Stimulated activated effector memory CD8-positive, alpha-beta T cell treated with anti-CD3 and anti-CD28 coated beads, Interleukin-12 subunit alpha, Interleukin-12 subunit beta, amount 100 ng/mL, for 72 hours (primary cell): ENCODE data around the gene WEE2.
A peak's percentile ranks its signal among the peaks of the same experiment; 100 is the strongest.

Source experiments
- ATAC-seq: fragments of 150-1000 bp; cut with Tn5 transposase; 2 replicates; pipeline ENCODE4 v1.10.0; 2021
- DNase-seq, 2 donors: peaks; one replicate each; pipeline ENCODE4 v3.0.0; 2021 to 2022; ENCODE audit warnings: low spot score in 2 of 2
- H3K27ac Mint-ChIP-seq: one replicate; pipeline ENCODE4 v1.8.0; 2022; ENCODE audit warnings: mild to moderate bottlenecking, mixed read lengths
- H3K36me3 Mint-ChIP-seq: one replicate; pipeline ENCODE4 v1.8.0; 2022; ENCODE audit warnings: mild to moderate bottlenecking, mixed read lengths
- H3K4me1 Mint-ChIP-seq: one replicate; pipeline ENCODE4 v1.8.0; 2022; ENCODE audit warnings: mixed read lengths
- H3K4me3 Mint-ChIP-seq: one replicate; pipeline ENCODE4 v1.8.0; 2022; ENCODE audit warnings: mild to moderate bottlenecking, mixed read lengths
- H3K9me3 Mint-ChIP-seq: one replicate; pipeline ENCODE4 v1.8.0; 2022; ENCODE audit warnings: mixed read lengths

WEE2 gene

GRCh38 chr7:141708351-141708750, at the start of gene WEE2:
Gene WEE2, plus strand, starts transcription at chr7:141708353. Its CDS starts 406 bp downstream, at chr7:141708759.
- H3K4me1 Mint-ChIP-seq, result peaks cover 7% of the 10 kb centered on the region
- no peak for ATAC-seq
- H3K9me3 Mint-ChIP-seq, result no peaks in the 10 kb centered on the region
- no peaks in the 10 kb centered on the region for H3K36me3 Mint-ChIP-seq
- DNase-seq, result no peak
- no peak within 1 kb of the TSS for H3K4me3 Mint-ChIP-seq
- H3K27ac Mint-ChIP-seq, result no peak within 1 kb of the TSS

DNA sequence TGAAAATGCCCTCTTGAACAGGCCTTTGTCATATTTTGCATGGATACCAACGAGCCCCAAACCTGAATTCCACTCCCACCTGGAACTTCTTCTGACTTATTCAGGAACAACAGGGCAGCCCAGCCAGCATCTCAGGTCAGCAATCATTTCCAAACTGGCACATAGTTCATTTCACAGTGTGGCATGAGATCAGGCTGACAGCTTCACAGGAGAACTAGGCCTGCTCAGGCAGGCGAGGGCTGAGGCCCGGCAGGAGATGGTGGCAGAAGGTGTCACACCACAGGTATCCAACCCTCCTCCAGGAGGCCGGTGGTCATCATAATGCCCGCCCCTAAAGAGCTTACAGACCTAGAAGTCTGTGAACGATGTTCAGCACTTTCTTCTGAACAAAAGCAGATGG, 48.7 kb upstream of the WEE2 start:
- no peak for ATAC-seq
- peaks cover 79% of the 10 kb centered on the region for H3K36me3 Mint-ChIP-seq
- H3K4me1 Mint-ChIP-seq, result peaks cover 18% of the 10 kb centered on the region
- H3K9me3 Mint-ChIP-seq, result no peaks in the 10 kb centered on the region
- H3K4me3 Mint-ChIP-seq, result no peak overlapping the region
- H3K27ac Mint-ChIP-seq, result peak overlapping the region; percentile 88
- DNase-seq, result no peak

DNA sequence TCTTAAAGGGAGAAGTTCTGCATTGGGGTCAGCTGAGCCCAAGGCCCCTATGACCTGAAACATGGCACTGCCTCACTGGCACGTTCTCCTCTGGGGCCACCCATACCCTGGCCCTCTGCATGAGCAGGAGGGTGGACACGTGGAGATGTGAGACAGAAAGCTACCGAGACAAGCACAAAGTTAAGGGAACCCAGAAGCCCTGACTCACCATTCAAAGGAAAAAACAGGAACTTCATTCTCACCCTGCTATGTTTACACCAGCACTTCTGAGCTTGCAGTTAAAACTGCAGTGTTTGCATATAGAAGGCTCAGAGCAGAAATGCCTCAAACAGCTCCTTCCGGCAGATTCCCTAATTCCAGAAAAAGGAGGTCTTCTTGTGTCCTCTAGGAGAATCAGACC, 47.9 kb upstream of the WEE2 start:
- peaks cover 78% of the 10 kb centered on the region for H3K36me3 Mint-ChIP-seq
- peaks cover 15% of the 10 kb centered on the region for H3K4me1 Mint-ChIP-seq
- peak overlapping the region; percentile 88 for H3K27ac Mint-ChIP-seq
- no peak overlapping the region for H3K4me3 Mint-ChIP-seq
- no peaks in the 10 kb centered on the region for H3K9me3 Mint-ChIP-seq
- DNase-seq (no peak), ATAC-seq (peak; percentile 34)

GRCh38 chr7:141663081-141663849, 44.9 kb upstream of the WEE2 start:
- Mint-ChIP-seq H3K4me3 (no peak overlapping the region), H3K4me1 (peaks cover 23% of the 10 kb centered on the region), H3K9me3 (no peaks in the 10 kb centered on the region), H3K27ac (peak overlapping the region; percentile 88), H3K36me3 (peaks cover 66% of the 10 kb centered on the region)
- ATAC-seq, result peak; percentile 39
- no peak for DNase-seq

- Mint-ChIP-seq H3K4me1 (peaks cover 23% of the 10 kb centered on the region), H3K27ac (peak overlapping the region; percentile 88), H3K4me3 (no peak overlapping the region), H3K9me3 (no peaks in the 10 kb centered on the region), H3K36me3 (peaks cover 65% of the 10 kb centered on the region)
- ATAC-seq (no peak), DNase-seq (no peak)
These were observed 43.7 kb upstream of the WEE2 start for GRCh38 chr7:141664450-141664849.

DNA sequence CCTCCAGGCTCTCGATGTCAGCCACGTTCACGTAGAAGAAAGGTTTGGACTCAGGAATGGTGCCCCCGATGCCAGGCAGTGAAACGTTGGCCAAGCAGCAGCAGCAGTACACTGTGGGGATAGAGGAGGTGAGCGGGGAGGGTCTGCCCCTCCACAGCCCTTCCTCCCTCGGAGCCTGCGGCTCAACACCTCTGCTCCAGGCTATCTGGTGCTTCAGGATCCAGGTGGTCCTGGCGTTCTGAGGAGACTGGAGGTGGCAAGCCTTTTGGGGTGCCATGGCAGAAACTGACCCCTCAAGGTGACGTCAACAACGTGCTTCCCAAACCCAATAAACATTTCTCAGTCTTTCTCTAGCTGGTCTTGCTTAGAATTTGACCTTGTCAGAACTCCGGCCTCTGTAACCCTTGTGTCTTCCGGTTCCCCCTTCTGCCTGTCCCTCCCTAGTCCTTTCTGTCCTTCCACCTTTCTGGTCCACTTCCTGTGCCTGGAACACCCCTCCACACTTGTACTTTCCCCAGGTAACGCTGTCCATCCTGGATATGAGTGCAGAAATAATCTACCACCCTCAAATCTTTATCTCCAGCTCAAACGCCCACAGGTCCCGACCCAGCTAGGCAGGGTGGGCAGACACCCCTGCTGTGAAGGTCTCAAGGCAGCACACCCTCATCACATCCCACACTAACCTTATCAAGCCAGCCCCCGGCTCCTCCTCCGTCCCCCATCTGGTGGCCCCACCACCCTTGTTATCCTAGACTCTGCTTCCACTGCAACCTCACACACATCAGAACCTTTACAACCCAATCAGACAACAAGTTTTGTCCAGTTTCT, 42.7 kb upstream of the WEE2 start:
- ATAC-seq (no peak), DNase-seq (no peak)
- Mint-ChIP-seq H3K4me3 (no peak overlapping the region), H3K9me3 (no peaks in the 10 kb centered on the region), H3K36me3 (peaks cover 61% of the 10 kb centered on the region), H3K4me1 (peaks cover 13% of the 10 kb centered on the region), H3K27ac (peak overlapping the region; percentile 86)

DNA sequence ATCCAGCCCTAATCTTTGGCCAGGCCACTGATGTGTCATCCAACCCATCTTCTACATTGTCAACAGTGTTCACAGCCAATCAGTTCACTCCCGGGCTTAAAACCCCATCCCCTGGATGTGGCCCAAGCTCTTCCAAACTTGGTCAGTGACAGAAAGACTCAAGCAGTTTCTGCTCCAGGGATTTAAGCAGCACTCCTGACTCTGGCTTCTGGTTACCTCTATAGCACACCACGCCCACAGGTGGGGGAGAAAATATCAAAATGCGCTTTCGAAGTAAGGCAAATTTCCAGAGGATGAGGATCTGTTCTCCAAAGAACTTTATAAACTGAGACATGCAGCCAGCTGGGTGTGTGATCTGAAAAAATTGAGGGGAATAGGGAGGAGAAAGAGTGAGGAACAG, 42.1 kb upstream of the WEE2 start:
- Mint-ChIP-seq H3K4me1 (peaks cover 9% of the 10 kb centered on the region), H3K27ac (peak overlapping the region; percentile 86), H3K4me3 (no peak overlapping the region), H3K36me3 (peaks cover 56% of the 10 kb centered on the region), H3K9me3 (no peaks in the 10 kb centered on the region)
- DNase-seq, result no peak
- ATAC-seq, result no peak

DNA sequence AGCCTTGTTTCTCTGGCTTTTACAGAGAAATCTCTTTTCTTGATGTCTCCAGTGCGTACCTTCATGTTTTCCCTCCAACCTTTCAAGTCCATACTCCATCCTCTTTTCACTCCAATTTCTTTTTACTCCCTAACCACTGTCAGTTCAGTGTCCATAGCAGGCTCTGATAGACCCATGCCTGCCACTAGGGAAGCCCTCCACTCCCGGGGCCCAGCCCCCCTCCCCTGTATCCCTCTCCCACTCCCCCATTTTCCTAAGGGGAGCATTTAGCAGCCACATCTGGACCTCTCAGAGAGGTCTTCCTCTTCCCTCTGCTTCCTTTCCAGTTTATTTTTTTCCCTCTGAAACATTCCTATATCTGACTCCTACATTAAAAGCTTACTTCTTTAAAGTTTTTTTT, 39.3 kb upstream of the WEE2 start:
- Mint-ChIP-seq H3K4me1 (peaks cover 9% of the 10 kb centered on the region), H3K36me3 (peaks cover 31% of the 10 kb centered on the region), H3K9me3 (no peaks in the 10 kb centered on the region), H3K4me3 (no peak overlapping the region), H3K27ac (peak overlapping the region; percentile 69)
- ATAC-seq (no peak), DNase-seq (no peak)

DNA sequence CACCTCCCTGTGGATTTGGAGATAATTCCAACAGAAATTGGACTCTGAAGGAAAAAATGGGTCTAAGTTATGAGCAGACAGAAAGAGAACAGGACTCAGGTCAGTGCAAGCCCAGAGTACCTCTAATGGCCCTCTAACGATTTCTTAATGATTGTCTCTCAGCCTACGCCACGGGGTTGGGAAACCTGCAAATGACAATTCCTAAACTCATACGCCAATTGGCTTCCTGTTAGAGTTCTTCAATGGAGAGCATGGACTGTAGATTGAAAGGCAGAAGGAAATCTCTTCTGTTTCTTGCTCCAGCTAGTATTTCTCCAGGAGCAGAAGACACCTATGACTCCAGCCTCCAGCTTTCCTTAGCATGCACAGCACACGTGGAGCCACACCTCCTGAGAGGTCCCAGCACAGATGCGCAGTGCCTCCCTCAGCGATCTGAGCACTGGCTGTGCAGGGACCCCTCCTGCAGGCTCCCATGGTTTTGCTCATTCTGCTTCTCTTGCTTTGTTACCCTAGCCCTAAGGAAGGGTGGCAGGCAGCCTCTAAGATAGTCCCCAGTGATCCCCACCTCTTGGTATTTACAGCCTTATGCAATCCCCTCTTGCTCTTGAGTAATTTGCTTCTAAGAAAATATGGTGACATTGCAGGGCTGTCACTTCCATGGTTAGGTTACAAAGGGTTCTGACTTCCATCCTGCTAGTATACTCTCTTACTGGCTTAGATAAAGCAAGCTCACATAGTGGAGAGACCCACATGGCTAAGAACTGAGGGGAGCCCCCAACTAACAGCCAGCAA, 36.3 kb upstream of the WEE2 start:
- H3K27ac Mint-ChIP-seq, result no peak overlapping the region

DNA sequence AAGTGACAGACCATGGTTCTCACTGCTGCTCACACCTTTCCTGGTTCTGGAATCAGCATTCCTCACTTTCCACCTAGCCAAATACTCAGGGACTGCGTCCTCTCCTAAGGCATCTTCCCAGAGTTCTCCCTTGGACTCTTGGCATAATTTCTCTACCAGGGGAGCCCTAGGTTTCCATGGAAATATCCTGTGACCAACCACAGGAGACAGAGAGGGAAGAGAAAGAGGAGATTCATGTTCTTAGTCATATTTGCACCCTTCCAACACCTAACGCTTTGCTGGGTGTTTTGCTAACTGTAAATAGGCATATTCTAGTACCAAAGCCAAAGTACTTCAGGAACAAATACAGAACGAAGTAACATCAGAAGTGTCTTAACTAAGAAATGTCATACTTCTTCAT, 34.8 kb upstream of the WEE2 start:
- Mint-ChIP-seq H3K9me3 (no peaks in the 10 kb centered on the region), H3K4me3 (no peak overlapping the region), H3K4me1 (no peaks in the 10 kb centered on the region), H3K36me3 (peaks cover 12% of the 10 kb centered on the region), H3K27ac (no peak overlapping the region)
- no peak for ATAC-seq
- no peak for DNase-seq

More for the DNA sequence above, 36.3 kb upstream of the WEE2 start:
- Mint-ChIP-seq H3K9me3 (no peaks in the 10 kb centered on the region), H3K36me3 (peaks cover 14% of the 10 kb centered on the region), H3K4me1 (no peaks in the 10 kb centered on the region), H3K4me3 (no peak overlapping the region)
- DNase-seq (no peak), ATAC-seq (no peak)

GRCh38 chr7:141674171-141674671, 33.9 kb upstream of the WEE2 start:
- Mint-ChIP-seq H3K36me3 (peaks cover 21% of the 10 kb centered on the region), H3K9me3 (no peaks in the 10 kb centered on the region), H3K4me3 (no peak overlapping the region), H3K4me1 (no peaks in the 10 kb centered on the region), H3K27ac (peak overlapping the region; percentile 21)
- DNase-seq, result no peak
- ATAC-seq, result no peak

GRCh38 chr7:141674702-141675101, 33.5 kb upstream of the WEE2 start:
- Mint-ChIP-seq H3K9me3 (no peaks in the 10 kb centered on the region), H3K4me3 (no peak overlapping the region), H3K36me3 (peaks cover 23% of the 10 kb centered on the region), H3K27ac (no peak overlapping the region), H3K4me1 (no peaks in the 10 kb centered on the region)
- DNase-seq, result no peak
- no peak for ATAC-seq

DNA sequence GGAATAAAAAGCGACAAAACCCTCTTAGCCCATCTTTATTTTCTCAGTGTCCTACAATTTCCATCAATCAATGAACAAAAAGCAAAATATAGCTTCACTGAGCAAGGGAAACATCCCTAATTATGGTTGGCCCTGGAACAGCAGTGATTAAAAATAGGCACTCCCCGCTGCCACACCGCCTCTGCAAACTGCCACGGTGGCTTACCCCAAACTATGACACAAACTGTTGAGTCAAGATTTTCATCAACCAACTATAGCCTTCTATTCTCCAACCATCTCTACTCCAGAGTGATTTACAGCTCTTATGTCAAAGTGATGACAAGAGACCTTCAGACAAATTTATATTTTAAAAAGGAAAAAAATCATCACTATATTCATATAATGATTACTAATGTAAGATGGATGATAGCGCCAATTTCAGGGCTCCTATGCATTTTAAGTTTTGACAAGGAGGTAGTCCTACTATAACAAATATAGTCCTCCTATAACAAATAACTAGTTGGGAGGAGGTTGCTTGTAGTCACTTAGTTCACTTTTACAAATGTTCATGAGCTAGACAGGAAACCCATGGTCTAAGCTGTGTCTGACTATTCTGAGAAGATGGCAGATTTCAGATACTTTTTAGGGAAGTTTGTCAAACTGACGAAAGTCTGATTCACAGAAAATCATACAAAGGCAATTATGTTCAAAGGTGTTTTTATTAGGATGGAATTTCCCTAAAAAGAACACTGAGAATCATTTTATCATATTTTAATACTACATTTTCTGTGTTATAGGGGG, 32.5 kb upstream of the WEE2 start:
- peaks cover 4% of the 10 kb centered on the region for H3K4me1 Mint-ChIP-seq
- peaks cover 17% of the 10 kb centered on the region for H3K36me3 Mint-ChIP-seq
- DNase-seq (no peak), ATAC-seq (peak; percentile 89)
- no peak overlapping the region for H3K27ac Mint-ChIP-seq
- no peak overlapping the region for H3K4me3 Mint-ChIP-seq
- no peaks in the 10 kb centered on the region for H3K9me3 Mint-ChIP-seq

- DNase-seq, result no peak
- Mint-ChIP-seq H3K27ac (no peak overlapping the region), H3K9me3 (no peaks in the 10 kb centered on the region), H3K4me3 (no peak overlapping the region), H3K4me1 (peaks cover 7% of the 10 kb centered on the region), H3K36me3 (peaks cover 17% of the 10 kb centered on the region)
- no peak for ATAC-seq
These were observed 31.5 kb upstream of the WEE2 start for GRCh38 chr7:141676618-141677017.
